Osteocyte (in vitro differentiated cells): ENCODE data around the gene AP3S2. TPM values are rescaled to one million over a fixed set of nuclear protein-coding genes. Genes with fewer than 3 reads are reported as not detected.

Experiments used
- DNase-seq: peaks from one replicate; pipeline ENCODE4 v3.0.0; 2021; ENCODE audit warnings: mixed read lengths; ENCODE audit not compliant: unreplicated experiment; ENCODE audit errors: extremely low spot score
- H3K27ac Mint-ChIP-seq: one replicate; pipeline ENCODE4 v1.8.0; 2021; ENCODE audit warnings: mild to moderate bottlenecking, mixed read lengths; ENCODE audit not compliant: unreplicated experiment
- H3K27me3 Mint-ChIP-seq: one replicate; pipeline ENCODE4 v1.8.0; 2021; ENCODE audit warnings: mixed read lengths; ENCODE audit not compliant: unreplicated experiment
- H3K36me3 Mint-ChIP-seq: one replicate; pipeline ENCODE4 v1.8.0; 2021; ENCODE audit warnings: mixed read lengths; ENCODE audit not compliant: unreplicated experiment
- H3K4me1 Mint-ChIP-seq: one replicate; pipeline ENCODE4 v1.8.0; 2021; ENCODE audit warnings: mixed read lengths; ENCODE audit not compliant: unreplicated experiment
- H3K4me3 Mint-ChIP-seq: one replicate; pipeline ENCODE4 v1.8.0; 2021; ENCODE audit warnings: mild to moderate bottlenecking, moderate library complexity, mixed read lengths; ENCODE audit not compliant: unreplicated experiment
- H3K9me3 Mint-ChIP-seq: one replicate; pipeline ENCODE4 v1.8.0; 2021; ENCODE audit warnings: mixed read lengths; ENCODE audit not compliant: unreplicated experiment
- CTCF ChIP-seq: fragments of 200-600 bp; sonication (generic); IDR thresholded peaks from 2 replicates; pipeline ENCODE4 v1.5.0; 2021; ENCODE audit warnings: antibody characterized with exemption, mild to moderate bottlenecking, moderate library complexity
- total RNA-seq: library from RNA; stranded (reverse); gene quantifications from 2 replicates; pipeline ENCODE4 v1.2.1, GENCODE V29; 2021

AP3S2 gene
- total RNA-seq, 1 donor from 2014 or later, result 26.9 TPM

GRCh38 chr15:89903015-89903857 lies 9.4 kb upstream of the AP3S2 start:
- H3K27me3 Mint-ChIP-seq, result no peaks in the 10 kb centered on the region
- H3K9me3 Mint-ChIP-seq, result no peaks in the 10 kb centered on the region
- no peak overlapping the region for H3K4me3 Mint-ChIP-seq
- peaks cover 2% of the 10 kb centered on the region for H3K4me1 Mint-ChIP-seq
- DNase-seq, result peak; percentile 83
- H3K36me3 Mint-ChIP-seq, result peaks cover 30% of the 10 kb centered on the region
- no peak overlapping the region for H3K27ac Mint-ChIP-seq
- no peak for TF ChIP-seq CTCF

GRCh38 chr15:89900849-89901248 lies 7.1 kb upstream of the AP3S2 start:
- Mint-ChIP-seq H3K9me3 (no peaks in the 10 kb centered on the region), H3K36me3 (peaks cover 24% of the 10 kb centered on the region), H3K4me1 (peaks cover 2% of the 10 kb centered on the region), H3K27me3 (no peaks in the 10 kb centered on the region), H3K27ac (no peak overlapping the region), H3K4me3 (no peak overlapping the region)
- DNase-seq, result no peak
- no peak for TF ChIP-seq CTCF

GRCh38 chr15:89899951-89900567 lies 6.3 kb upstream of the AP3S2 start:
- Mint-ChIP-seq H3K4me1 (peaks cover 2% of the 10 kb centered on the region), H3K36me3 (peaks cover 21% of the 10 kb centered on the region), H3K27ac (no peak overlapping the region), H3K4me3 (no peak overlapping the region), H3K9me3 (no peaks in the 10 kb centered on the region), H3K27me3 (no peaks in the 10 kb centered on the region)
- no peak for TF ChIP-seq CTCF
- DNase-seq, result peak; percentile 77

GRCh38 chr15:89899295-89899945 lies 5.6 kb upstream of the AP3S2 start:
- DNase-seq, result peak; percentile 57
- no peaks in the 10 kb centered on the region for H3K9me3 Mint-ChIP-seq
- H3K36me3 Mint-ChIP-seq, result peaks cover 21% of the 10 kb centered on the region
- peaks cover 5% of the 10 kb centered on the region for H3K4me1 Mint-ChIP-seq
- no peak overlapping the region for H3K4me3 Mint-ChIP-seq
- no peaks in the 10 kb centered on the region for H3K27me3 Mint-ChIP-seq
- no peak overlapping the region for H3K27ac Mint-ChIP-seq
- TF ChIP-seq CTCF, result no peak
